ENCODE results near the gene SERTAD4.

GRCh38 chr1:210244746-210245367, 12.3 kb downstream of the SERTAD4 start:
- TF ChIP-seq CTCF (IDR thresholded peaks at IDR 0.05; ENCODE audit: low read depth, low read length) (no peak), EZH2phosphoT487 (IDR thresholded peaks at IDR 0.05; ENCODE audit: low read depth) (no peak)
